HG03095 (cell line): ENCODE measurements around the gene SOX5.
"Not testable (repeated sequence)": the region's sequence is repeated elsewhere in the genome, so short reads cannot be mapped to it uniquely, and the experiment has no call there.

Source experiments
- ATAC-seq: cut with Tn5 transposase; IDR thresholded peaks from one replicate; pipeline ENCODE4 v1.9.1; 2021; ENCODE audit warnings: moderate library complexity; ENCODE audit not compliant: unreplicated experiment

Gene SOX5

GRCh38 chr12:23911574-23911973 lies 37.9 kb downstream of the SOX5 start:
- no peak for ATAC-seq

DNA sequence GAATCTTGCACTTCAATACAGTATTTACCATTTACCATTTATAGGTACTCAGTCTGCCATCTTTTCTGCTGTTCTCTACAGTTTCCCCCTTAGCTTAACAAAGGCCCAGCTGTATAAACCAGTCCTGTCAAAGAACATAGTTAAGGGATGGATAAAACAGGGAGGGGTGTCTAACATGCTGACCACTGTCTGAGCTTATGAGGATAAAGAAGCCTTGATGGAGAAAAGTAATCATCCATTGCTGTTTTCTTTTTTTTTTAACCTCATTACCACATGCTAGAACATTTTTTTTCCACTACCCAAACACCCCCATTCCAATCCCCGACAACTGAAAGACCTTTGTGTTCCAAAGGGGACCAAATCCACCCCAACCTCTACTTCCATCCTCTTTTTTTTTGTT lies 39.9 kb downstream of the SOX5 start:
- ATAC-seq: no peak

GRCh38 chr12:23906329-23906728 lies 43.1 kb downstream of the SOX5 start:
- ATAC-seq: no peak

- ATAC-seq: no peak
Measured at GRCh38 chr12:23899434-23899833, 50.0 kb downstream of the SOX5 start.

DNA sequence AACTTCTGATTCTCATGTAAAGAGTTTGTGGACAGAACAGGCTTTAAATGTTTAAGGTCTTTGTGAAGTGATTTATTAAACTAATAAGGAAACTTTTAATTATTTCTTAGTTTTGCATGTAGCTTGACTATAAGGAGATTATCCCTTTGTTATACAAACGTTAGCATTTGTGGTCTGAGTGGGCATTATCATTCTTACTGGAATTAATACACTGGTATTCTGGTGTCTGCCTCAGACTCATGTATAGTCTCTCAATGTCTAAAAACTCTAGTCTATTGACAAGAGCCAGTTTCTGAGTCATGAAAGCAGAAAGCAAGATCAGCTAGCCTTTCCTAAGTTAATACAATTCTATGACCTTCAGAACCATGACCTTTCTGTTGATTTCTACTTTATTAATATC lies 51.3 kb downstream of the SOX5 start:
- ATAC-seq: no peak

- no peak for ATAC-seq
Measured at GRCh38 chr12:23895792-23896218, 53.7 kb downstream of the SOX5 start.

- ATAC-seq: no peak
Measured at GRCh38 chr12:23893611-23894010, 55.9 kb downstream of the SOX5 start.

DNA sequence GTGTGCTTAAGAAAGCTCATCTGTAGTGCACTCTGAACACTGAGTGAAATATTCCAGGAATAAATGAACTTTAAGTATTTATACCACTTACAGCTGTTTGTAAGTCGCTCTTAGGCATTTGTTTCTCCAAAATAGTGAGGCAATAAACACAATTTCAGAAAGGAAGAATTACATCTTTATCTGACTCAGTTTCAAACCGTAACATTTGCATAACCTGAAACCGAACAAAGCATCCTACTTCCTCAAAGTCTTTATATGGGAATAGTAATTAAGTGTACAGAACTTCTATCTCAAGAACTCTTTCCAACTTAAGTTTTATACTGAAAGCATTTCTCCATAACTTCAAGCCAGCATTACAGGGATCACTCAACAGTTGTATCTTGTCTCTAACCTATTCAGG lies 58.4 kb downstream of the SOX5 start:
- ATAC-seq: no peak

GRCh38 chr12:23889069-23889440 lies 60.4 kb downstream of the SOX5 start:
- no peak for ATAC-seq

- ATAC-seq: no peak
Measured at GRCh38 chr12:23888396-23889068, 60.9 kb downstream of the SOX5 start.

DNA sequence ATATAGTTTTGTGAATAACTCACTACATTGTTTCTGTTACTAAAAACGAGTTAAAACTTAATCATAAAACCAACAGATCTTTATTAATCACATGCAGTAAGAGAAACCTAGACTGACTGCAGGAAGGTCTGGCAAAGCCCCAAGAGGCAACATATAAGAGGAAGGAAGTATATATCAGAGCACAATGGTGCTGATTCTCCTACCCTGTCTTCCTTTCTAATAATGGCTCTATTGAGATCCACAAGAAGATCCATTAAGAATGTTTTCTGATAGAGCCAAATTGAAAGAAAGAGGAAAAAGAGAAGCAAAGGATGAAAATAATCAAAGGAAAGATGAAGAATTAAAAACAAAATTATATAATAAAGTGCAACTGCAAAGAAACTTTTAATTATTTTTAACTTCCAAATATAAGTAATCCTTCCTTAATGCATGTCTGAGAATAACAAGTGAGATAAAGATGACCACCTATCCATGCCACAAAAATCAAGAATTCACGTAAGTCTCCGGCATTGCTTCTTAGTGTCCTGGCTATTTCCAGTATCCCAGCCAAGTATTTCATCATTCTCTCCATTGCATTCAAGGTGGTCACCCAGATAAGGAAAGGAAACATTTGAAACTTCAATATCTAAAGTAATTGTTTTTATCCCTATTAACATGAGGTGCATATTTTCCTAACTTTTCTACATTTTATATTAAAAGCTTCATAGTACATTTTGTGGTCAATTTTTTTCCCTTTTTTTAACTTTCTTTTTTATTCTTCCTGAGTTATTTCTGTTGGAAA lies 62.2 kb downstream of the SOX5 start:
- no peak for ATAC-seq

- ATAC-seq: no peak
Measured at GRCh38 chr12:23885394-23885793, 64.1 kb downstream of the SOX5 start.

DNA sequence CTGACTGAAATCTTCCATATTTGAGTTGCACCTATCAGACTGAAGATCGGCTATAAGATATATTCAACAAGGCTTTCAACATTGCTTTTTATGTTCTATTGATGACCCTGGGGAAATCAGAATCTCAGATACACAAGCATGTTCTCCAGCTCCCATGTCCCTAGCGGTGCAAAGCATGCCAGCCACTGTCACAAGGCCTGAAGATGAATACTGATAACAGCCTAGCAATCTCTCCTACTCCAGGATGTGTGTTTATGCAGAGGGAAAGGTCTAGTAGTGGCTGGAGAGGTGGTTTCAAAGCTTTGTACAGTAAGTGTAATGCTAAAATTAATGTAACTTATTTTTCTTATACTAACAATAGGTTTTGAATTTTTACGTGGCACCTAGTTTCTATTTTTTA lies 64.6 kb downstream of the SOX5 start:
- ATAC-seq: no peak

DNA sequence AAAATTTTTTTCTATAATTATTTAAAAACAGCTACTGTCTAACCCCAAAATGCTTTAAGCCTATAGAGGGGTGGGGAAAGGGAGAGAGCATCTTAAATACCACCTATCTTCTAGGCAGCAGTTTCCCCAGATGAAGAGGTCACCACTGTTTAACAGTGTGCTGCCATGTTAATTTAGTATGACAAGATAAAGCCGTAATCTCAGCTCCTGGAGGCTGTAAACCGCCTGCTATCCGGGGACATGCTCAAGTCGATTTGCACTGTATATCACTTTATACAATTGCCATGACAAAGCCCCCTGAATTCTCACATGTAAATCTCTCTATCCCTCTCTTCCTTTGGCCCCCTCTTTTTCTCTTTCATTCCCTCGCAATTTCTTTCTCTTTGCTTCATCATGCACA lies 68.5 kb downstream of the SOX5 start:
- ATAC-seq: no peak

- not testable (repeated sequence) for ATAC-seq
Measured at GRCh38 chr12:23876618-23877017, 72.9 kb downstream of the SOX5 start.

DNA sequence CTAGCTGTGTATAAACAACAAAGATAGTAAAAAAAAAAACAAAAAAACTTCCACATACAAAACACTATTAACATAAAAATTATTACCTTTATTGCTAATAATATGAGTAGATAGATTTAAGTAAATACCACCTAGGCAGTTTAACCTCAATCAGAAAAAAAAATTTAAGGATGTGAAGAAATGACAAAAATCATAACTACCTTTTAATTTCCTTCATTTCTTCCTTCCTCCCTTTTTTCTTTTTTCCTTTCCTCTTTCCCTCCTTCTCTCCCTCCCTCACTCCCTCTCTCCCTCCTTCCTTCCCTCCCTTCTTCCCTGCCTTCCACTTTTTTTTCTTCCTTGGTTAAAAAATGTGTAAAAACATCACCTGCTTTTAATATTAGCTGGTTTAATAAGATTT lies 81.7 kb downstream of the SOX5 start:
- no peak for ATAC-seq

DNA sequence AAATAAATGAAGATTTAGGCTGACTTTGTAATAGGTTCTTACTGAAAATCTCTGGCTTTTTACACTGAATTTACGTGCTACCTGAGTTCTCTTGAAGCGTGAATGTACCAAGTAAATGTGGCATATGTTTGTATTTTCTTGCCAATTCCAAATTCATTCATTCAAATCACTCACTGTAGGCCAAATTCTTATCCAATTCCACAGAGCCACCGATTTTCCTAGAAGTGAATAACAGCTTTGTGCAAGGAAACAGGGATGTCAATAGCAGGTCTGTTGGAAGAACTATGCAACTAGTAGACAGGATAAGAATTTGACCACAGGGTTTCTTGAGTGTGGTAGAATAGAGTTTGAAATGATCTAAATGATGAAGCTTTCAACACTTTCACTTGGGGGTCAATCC lies 86.8 kb downstream of the SOX5 start:
- ATAC-seq: no peak

DNA sequence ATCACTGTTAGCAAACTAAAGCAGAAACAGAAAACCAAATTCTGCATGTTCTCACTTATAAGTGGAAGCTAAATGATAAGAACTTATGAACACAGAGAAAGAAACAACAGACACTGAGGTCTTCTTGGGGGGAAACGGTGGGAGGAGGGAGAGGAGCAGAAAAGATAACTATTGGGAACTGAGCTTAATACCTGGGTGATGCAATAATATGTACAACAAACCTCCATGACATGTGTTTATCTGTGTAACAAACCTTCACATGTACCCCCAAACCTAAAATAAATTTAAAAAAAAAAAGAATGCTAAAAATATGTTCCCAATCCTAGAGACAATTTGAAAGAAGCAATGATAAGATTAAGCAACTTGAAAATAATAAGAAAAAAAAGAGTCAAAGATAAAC lies 89.5 kb downstream of the SOX5 start:
- ATAC-seq: no peak

DNA sequence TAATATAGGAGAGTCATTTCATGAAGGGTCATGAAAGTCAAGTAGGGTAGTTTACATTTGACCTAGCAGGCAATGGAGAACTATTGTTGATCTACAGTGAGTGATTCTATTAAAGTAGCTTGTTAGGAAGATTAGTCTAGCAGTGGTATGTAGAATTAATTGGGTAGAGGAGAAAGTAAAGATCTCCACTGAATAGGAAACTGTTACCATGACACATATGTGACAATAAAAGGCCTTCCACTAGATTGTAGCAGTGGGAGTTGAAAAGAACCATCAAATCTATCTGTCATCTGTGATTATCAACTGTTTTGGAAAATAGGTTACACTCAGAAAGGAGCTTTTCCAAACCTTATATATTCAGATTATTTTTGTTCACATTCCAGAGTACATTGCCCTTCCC lies 92.3 kb downstream of the SOX5 start:
- no peak for ATAC-seq

DNA sequence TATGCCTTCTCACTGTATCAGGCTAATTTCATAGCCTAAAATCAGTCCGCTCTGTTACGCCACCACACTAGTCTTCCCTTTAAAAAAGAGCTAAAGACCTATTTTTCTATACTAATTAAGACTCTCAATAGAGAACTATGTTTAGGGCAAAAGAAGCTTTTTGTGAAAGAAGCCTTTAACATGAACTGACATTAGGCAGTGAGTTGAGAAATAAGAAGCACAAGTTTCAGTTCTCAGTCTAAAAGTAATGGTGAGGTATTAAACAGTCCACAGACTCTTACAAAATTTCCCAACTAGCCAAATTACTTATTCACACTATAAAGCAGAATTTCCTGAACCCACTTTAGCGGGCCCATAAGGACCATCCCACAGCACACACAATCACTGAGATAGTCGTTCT lies 93.7 kb downstream of the SOX5 start:
- ATAC-seq: no peak

DNA sequence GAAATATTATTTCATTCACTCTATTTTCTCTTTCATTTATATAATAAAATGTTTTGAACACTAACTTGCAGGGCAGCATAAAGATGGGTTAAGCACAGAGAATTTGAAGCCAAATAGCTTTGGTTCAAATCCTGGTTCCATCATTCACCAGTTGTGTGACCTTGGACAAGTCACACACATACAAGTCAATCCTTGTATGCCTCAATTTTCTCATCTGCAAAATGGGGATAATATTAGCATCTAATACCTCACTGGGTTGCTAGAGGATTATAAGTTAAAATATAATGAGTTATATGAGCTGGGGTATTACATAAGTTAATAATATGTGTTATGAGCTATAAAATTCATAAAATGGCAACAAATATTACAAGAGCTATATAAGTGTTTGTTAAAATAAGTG lies 94.9 kb downstream of the SOX5 start:
- no peak for ATAC-seq

GRCh38 chr12:23853640-23854039 lies 95.8 kb downstream of the SOX5 start:
- ATAC-seq: no peak

DNA sequence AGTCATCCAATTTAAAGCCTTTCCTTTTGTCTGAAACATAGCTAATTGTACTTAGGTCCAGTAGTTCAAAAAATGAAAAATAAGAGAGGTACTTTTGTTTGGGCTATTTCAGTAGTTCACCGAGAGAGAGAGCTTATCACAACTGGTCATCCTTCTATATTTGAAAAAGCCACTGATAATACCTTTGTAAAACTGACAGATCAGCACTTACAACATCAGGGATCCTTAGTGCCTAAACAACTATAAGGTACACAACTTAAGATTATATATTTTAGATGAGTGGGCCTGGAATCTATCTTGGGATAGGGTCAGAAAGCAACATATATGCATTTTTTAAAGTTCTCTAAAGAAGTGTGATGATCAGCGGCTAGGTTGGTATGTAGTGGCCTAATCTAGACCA lies 97.9 kb downstream of the SOX5 start:
- no peak for ATAC-seq
